Prostate gland (tissue), 2 donors: ENCODE data around the gene CCDC78. TPM values are rescaled to one million over a fixed set of nuclear protein-coding genes. Genes with fewer than 3 reads are reported as not detected.

ENCODE experiments used
- DNase-seq: peaks from one replicate; pipeline ENCODE4 v3.0.0-alpha.2; 2019; ENCODE audit warnings: low spot score
- H3K27ac ChIP-seq, 2 donors: fragments of 200-600 bp; sonication (generic); 2 replicates each; pipeline ENCODE4 v1.5.1; 2017 to 2019
- H3K27me3 ChIP-seq: fragments of 200-600 bp; sonication (generic); replicated peaks from 2 replicates; pipeline ENCODE4 v1.5.1; 2019; ENCODE audit not compliant: insufficient read depth
- H3K36me3 ChIP-seq, 2 donors: fragments of 200-600 bp; sonication (generic); 1 replicate in 1 of 2; 2 replicates in 1 of 2; pipeline versions ENCODE4 v1.5.1 to v1.8.1; 2017 to 2019
- H3K4me1 ChIP-seq: fragments of 200-600 bp; sonication (generic); replicated peaks from 2 replicates; pipeline ENCODE4 v1.5.1; 2019
- H3K4me3 ChIP-seq, 2 donors: fragments of 200-600 bp; sonication (generic); 2 replicates each; pipeline ENCODE4 v1.5.1; 2017 to 2019
- H3K9me3 ChIP-seq: fragments of 200-600 bp; sonication (generic); 2 replicates; pipeline ENCODE4 v1.5.1; 2017
- POLR2A ChIP-seq: fragments of 450-650 bp; IDR thresholded peaks from one replicate; pipeline ENCODE4 v1.6.1; 2016; ENCODE audit warnings: antibody characterized with exemption, mild to moderate bottlenecking
- POLR2AphosphoS5 ChIP-seq: sonication (generic); formaldehyde crosslinking; IDR thresholded peaks from one replicate; pipeline ENCODE4 v1.6.1; 2017; ENCODE audit warnings: antibody characterized with exemption
- WGBS: methylation state at CpG from one replicate; pipeline ENCODE4 v1.1.5; 2018; 5-methylcytosine and 5-hydroxymethylcytosine counted together
- intact Hi-C: fragments of 100-400 bp; cut with DNase I; formaldehyde crosslinking; loops from one replicate; pipeline ENCODE4 v1.14.2; 2022
- total RNA-seq, 2 donors: library from RNA; depleted of rRNA; stranded (reverse); fragments of >200 nt; gene quantifications; one replicate each; pipeline ENCODE4 v1.1.0, GENCODE V29; 2016
- TF ChIP-seq, protein P1 (sequence below), 4 experiments: fragments of 200-600 bp in 2 of 4; fragments of 450-650 bp in 2 of 4; sonication (generic) in 2 of 4; IDR thresholded peaks; 1 replicate in 3 of 4; 2 replicates in 1 of 4; pipeline ENCODE4 v1.5.1; 2016 to 2019; ENCODE audit warnings: antibody characterized with exemption in 4 of 4, mild to moderate bottlenecking in 2 of 4, moderate library complexity in 2 of 4

The CCDC78 gene
- total RNA-seq, 2 donors from 2014 or later = 2.3 to 3.0 TPM

DNA sequence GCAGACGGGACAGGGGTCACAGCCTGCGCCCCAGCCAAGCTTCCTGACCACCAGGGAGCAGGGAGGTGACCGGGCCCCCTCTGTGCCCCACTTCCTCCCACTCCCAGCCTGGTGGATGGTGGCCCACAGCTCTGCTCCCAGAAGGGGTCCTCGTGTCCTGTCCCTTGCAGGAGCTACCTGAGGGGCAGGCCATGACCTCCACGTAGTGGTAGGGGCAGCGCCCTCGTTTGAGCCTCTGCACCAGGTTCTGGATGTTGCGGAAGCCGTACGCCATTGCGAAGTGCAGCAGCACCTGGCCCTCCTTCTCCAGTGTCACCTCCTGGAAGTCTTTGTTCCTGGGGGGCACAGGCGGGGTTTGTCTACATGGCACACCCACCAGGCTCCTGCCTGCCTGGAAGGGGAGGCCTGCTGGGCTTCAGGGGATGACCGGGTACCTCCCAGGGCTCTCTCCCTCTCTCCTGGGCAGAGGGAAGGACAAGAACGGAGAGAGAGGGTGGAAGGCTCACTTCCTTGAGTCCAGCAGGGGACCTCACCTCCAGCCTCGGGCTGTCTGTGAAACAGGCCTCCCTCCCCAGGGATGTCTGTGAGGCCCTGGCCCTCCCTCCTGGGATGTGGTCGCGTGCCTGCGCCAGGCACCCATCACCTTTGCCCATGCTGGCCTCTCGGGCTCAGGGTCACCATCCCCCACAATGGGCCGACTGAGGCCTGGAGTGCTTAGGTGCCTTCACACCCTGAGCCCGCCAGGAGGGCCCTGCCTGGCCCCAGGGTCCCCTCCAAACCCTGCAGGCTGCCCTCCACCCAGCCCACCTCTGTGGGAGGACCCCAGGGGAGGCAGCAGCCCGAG, 4.6 kb upstream of the CCDC78 start:
- 86% methylated on average over 22 of the region's 22 CpGs for WGBS
- Histone ChIP-seq H3K36me3 (peaks cover 0 to 14% of the 10 kb centered on the region in 2 donors), H3K9me3 (no peaks in the 10 kb centered on the region), H3K27me3 (no peaks in the 10 kb centered on the region), H3K4me3 (no peak overlapping the region), H3K4me1 (peaks cover 18% of the 10 kb centered on the region), H3K27ac (no peak overlapping the region)
- TF ChIP-seq POLR2A (no peak), POLR2AphosphoS5 (no peak)
- TF ChIP-seq, protein P1, sequence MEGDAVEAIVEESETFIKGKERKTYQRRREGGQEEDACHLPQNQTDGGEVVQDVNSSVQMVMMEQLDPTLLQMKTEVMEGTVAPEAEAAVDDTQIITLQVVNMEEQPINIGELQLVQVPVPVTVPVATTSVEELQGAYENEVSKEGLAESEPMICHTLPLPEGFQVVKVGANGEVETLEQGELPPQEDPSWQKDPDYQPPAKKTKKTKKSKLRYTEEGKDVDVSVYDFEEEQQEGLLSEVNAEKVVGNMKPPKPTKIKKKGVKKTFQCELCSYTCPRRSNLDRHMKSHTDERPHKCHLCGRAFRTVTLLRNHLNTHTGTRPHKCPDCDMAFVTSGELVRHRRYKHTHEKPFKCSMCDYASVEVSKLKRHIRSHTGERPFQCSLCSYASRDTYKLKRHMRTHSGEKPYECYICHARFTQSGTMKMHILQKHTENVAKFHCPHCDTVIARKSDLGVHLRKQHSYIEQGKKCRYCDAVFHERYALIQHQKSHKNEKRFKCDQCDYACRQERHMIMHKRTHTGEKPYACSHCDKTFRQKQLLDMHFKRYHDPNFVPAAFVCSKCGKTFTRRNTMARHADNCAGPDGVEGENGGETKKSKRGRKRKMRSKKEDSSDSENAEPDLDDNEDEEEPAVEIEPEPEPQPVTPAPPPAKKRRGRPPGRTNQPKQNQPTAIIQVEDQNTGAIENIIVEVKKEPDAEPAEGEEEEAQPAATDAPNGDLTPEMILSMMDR (IDR thresholded peaks at IDR 0.05) = no peak
- DNase-seq = no peak
- intact Hi-C loops = no loop called here

DNA sequence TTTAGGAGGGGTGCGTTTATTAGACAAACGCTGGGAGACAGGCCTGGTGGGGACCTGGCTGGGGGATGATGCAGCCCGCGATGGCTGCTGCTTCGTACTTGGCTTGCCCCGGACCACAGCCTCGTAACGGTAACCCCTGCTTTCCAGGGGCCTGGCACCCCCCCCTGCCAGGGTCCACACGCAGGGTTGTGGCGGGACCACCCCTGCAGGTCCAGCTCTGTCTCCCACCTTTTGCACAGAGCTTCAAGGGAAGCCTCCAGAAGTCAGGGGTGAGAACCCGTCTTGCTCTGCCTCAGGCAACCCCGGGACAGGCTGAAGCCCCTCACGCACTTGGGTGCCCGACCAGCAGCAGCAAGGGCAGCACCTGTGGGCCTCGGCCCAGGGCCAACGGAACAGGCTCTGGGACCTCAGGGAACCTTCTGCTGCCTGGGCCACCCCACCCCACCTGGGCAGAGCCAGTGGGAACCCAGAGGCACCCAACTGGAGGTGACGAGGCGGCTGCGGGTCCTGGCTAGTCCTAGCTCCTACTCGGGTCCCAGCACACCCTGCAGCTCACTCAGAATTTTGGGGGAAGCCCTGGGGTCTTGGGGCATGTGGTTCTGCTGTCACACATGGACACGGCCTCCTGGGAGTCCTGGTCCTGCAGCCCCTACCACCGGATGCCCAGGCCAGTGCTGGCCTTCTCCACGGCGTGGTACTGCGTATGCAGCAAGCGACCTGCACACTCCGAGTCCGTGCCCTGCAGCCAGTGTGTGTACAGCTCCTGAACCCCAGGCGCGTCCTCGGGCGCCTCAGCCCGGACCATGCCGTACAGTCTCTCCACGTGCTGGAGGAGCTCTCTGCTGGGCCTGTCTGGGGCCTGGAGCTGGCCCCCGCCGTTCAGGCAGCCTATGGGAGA, 3.8 kb upstream of the CCDC78 start:
- H3K4me1 ChIP-seq = peaks cover 18% of the 10 kb centered on the region
- H3K27me3 ChIP-seq = no peaks in the 10 kb centered on the region
- no peak overlapping the region for H3K4me3 ChIP-seq
- TF ChIP-seq, protein P1 (IDR thresholded peaks at IDR 0.05) = no peak
- no peak for TF ChIP-seq POLR2A
- no peak for TF ChIP-seq POLR2AphosphoS5
- DNase-seq = no peak
- H3K9me3 ChIP-seq = no peaks in the 10 kb centered on the region
- intact Hi-C loops = no loop called here
- 81% methylated on average over 34 of the region's 37 CpGs for WGBS
- no peak overlapping the region for H3K27ac ChIP-seq
- H3K36me3 ChIP-seq = peaks cover 0 to 14% of the 10 kb centered on the region in 2 donors

DNA sequence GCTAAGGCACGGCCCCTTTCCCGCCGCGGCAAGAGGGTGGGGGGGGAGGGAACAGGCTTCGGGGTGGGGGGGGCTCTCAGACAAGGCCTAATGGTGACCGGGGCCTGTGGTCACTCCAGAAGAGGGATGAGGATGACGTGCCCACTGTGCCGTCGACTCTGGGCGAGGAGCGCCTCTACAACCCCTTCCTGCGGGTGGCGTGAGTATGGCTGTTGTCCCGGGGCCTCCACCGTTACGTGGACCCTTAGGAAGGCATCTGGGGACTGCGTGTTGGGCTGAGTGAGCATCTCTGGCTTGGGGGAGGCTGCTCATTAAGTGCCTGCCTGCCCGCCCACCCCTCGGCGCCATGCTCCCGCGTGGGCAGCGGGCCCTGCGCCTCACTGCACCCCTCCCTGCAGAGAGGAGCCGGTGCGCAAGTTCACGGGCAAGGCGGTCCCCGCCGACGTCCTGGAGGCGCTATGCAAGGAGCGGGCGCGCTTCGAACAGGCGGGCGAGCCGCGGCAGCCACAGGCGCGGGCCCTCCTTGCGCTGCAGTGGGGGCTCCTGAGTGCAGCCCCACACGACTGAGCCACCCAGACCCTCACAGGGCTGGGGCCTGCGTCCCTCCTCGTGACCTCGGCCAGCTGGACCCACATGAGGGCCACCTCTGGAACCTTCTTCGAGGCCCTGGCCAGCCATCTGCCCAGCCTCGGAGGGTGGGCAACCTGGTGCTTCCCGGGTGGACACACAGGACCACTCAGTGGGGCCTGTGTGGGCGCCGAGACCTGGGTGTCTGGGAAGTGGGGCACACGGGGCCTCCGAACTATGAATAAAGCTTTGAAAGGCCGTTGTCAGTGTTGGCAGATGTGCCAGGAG, 2.9 kb upstream of the CCDC78 start:
- H3K27ac ChIP-seq = no peak overlapping the region
- H3K27me3 ChIP-seq = no peaks in the 10 kb centered on the region
- peaks cover 0 to 14% of the 10 kb centered on the region in 2 donors for H3K36me3 ChIP-seq
- H3K4me1 ChIP-seq = peaks cover 18% of the 10 kb centered on the region
- no peaks in the 10 kb centered on the region for H3K9me3 ChIP-seq
- 61% methylated on average over 52 of the region's 55 CpGs for WGBS
- TF ChIP-seq, protein P1 (IDR thresholded peaks at IDR 0.05) = no peak
- no peak for TF ChIP-seq POLR2A
- no peak for TF ChIP-seq POLR2AphosphoS5
- intact Hi-C loops = no loop called here
- no peak for DNase-seq
- peak overlapping the region in 1 of 2 donors; percentile 37 for H3K4me3 ChIP-seq

DNA sequence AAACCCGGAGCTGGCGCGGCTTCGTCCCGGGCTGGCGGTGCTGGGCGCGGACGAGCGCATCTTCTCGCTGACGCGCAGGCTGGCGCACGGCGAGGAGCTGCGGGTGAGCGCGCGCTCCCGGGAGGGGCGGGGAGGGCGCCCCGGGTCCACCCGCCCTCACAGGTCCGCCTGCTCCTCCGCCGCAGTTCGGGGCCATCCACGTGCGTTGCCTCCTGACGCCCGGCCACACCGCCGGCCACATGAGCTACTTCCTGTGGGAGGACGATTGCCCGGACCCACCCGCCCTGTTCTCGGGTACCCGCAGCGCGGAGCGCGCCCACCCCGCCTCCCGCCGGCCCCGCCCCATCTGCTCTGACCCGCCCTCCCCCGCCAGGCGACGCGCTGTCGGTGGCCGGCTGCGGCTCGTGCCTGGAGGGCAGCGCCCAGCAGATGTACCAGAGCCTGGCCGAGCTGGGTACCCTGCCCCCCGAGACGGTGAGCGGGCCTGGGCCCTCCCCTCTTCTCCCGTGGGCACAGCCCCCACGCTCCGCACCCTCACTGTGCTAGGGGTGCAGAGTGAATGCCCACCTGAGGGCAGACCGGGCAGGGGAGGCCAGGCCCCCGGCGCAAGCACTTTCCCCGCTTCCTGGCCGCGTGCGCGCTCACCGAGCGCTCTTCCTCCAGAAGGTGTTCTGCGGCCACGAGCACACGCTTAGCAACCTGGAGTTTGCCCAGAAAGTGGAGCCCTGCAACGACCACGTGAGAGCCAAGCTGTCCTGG, 2.1 kb upstream of the CCDC78 start:
- Histone ChIP-seq H3K27ac (no peak overlapping the region), H3K9me3 (no peaks in the 10 kb centered on the region), H3K36me3 (peaks cover 0 to 6% of the 10 kb centered on the region in 2 donors), H3K27me3 (no peaks in the 10 kb centered on the region), H3K4me3 (peak overlapping the region; percentile 31 to 37), H3K4me1 (peaks cover 18% of the 10 kb centered on the region)
- intact Hi-C loops = no loop called here
- peak; percentile 50 for DNase-seq
- 4% methylated on average over 21 of the region's 80 CpGs for WGBS
- TF ChIP-seq POLR2AphosphoS5 (no peak), POLR2A (no peak)
- TF ChIP-seq, protein P1 (IDR thresholded peaks at IDR 0.05) = no peak
